Activated T-cell treated with anti-CD3 and anti-CD28 coated beads for 24 hours (primary cell): ENCODE results near the gene ZNF675.
"Not testable (repeated sequence)": the region's sequence is repeated elsewhere in the genome, so short reads cannot be mapped to it uniquely, and the experiment has no call there.

Experiments
- DNase-seq: peaks from one replicate; pipeline ENCODE4 v3.0.0-alpha.2; 2020; ENCODE audit warnings: low read depth

The ZNF675 gene

DNA sequence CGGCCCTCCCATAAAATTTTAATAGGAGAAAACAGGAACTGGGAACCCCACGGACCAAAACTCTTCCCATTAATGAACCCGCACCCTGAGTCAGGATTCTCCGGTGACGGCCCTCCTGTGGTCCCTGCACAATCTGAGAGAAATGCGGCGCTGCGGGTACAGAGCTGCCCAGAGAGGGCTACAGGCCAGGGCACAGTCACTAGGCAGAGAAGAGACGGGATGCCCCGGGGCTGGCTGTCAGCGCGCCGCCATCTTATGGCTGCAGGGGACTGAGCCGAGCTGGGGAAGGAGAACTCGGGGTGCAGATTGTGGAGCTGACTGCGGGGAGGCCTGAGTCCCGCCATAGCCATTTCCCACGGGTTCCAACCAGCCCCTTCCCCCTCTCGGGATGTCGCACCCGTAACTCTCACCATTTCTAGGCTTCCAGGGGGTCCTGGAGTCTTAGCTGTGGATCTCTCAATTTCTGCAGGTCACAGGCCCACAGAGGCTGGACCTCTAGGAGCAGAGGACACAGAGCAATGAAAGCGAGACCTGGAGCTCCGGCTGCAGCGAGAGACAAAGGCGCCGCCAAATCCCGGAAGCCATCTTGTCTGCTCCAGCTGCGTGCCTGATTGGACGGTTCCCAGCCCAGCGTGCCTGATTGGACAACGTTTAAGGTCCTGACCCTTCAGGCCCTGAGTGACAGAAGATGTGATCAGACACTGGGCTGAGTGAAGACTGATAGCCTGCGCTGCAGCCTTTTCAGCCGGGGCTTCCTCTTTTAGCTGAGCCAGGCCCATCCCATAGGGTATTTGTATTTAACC, at the start of gene ZNF675:
ZNF675 (minus strand) TSS at position 592 of the 803 bp plus-strand sequence; CDS start at position 413, 179 bp downstream.
- DNase-seq = peak; percentile 83

GRCh38 chr19:23730729-23731465, 43.9 kb upstream of the ZNF675 start:
- DNase-seq = not testable (repeated sequence)

DNA sequence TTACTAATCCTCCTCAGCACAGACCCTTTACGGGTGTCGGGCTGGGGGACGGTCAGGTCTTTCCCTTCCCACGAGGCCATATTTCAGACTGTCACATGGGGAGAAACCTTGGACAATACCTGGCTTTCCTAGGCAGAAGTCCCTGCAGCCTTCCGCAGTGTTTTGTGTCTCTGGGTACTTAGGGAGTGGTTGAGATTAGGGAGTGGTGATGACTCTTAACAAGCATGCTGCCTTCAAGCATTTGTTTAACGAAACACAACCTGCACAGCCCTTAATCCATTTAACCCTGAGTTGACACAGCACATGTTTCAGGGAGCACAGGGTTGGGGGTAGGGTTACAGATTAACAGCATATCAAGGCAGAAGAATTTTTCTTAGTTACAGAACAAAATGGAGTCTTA, 37.1 kb upstream of the ZNF675 start:
- DNase-seq = not testable (repeated sequence)

DNA sequence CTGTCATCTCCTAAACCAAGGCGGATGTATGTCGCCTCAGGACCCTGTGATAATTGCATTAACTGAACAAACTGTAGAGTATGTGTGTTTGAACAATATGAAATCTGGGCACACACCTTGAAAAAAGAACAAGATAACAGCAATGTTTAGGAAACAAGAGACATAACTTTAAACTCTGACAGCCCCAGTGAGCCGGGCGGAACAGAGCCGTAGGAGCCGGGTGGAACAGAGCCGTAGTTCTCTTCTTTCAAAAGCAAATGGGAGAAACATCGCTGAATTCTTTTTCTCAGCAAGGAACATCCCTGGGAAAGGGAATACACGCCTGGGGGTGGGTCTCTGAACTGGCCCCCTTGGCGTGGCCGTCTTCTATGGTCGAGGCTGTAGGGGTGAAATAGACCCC, 31.8 kb upstream of the ZNF675 start:
- DNase-seq = no peak

DNA sequence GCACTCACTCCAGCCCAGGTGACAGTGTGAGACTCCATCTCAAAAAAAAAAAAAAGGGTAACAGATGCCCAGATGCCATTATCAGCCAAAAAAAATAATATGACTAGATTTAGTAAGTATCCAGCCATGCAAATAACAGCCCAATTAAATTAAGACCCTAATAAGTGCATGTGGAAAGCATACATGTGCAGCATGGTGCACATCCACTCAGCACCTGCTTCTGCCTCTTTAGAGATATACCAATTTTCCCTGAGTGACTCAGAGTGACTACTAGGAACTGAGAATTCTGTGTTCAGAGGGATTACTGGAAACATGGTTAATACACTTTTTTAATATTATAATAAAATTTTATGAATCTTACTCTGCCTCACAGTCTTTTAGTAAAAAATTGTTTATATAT, 29.8 kb upstream of the ZNF675 start:
- DNase-seq = no peak

GRCh38 chr19:23709347-23709746, 22.3 kb upstream of the ZNF675 start:
- DNase-seq = no peak

DNA sequence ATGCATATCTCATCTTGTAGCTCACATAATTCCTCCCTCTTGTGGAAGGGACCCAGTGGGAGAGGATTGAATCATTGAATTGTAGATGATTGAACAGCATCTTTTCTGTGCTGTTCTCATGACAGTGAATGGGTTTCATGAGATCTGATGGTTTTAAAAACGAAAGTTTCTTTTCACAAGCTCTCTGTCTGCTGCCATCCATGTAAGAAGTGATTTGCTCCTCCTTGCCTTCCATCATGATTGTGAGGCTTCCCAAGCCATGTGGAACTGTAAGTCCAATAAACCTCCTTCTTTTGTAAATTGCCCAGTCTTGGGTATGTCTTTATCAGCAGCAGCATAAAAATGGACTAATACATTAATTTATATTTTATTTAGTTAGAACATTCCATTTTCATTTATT, 19.6 kb upstream of the ZNF675 start:
- DNase-seq = no peak

- DNase-seq = no peak
These were observed 12.5 kb upstream of the ZNF675 start for GRCh38 chr19:23699521-23699860.

- DNase-seq = no peak
These were observed 11.9 kb upstream of the ZNF675 start for GRCh38 chr19:23698711-23699520.

DNA sequence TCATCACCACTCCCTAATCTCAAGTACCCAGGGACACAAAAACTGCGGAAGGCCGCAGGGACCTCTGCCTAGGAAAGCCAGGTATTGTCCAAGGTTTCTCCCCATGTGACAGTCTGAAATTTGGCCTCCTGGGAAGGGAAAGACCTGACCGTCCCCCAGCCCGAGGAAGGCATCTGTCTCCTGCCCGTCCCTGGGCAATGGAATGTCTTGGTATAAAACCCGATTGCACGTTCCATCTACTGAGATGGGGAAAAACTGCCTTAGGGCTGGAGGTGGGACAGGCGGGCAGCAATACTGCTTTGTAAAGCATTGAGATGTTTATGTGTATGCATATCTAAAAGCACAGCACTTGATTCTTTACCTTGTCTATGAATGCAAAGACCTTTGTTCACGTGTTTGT, 5.9 kb upstream of the ZNF675 start:
- not testable (repeated sequence) for DNase-seq

DNA sequence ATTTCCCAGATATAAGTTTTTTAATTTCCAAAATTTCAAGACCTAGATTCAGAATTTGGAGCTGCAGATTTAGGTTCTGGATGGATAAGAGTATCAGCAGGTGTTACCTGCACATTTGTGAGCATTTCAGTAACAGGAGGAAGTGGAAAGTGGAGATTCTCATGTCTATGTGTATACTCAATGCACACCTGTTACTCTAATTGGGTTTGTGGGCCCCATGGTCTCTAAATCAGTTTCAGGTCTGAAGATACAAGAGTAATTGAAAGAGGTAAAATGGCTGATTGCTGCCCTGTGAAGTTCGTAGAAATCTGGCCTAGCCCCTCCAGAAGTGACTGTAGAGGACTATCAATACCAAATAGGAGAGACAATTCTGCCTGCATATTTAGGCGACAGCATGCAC, 13.9 kb downstream of the ZNF675 start:
- DNase-seq = no peak

GRCh38 chr19:23668606-23669005, 18.4 kb downstream of the ZNF675 start:
- not testable (repeated sequence) for DNase-seq

- no peak for DNase-seq
These were observed 21.2 kb downstream of the ZNF675 start for GRCh38 chr19:23665651-23666410.

- DNase-seq = not testable (repeated sequence)
These were observed 37.2 kb downstream of the ZNF675 start for GRCh38 chr19:23649817-23650216.
